Measurements from ENCODE around the gene PRR30.

PRR30 gene

DNA sequence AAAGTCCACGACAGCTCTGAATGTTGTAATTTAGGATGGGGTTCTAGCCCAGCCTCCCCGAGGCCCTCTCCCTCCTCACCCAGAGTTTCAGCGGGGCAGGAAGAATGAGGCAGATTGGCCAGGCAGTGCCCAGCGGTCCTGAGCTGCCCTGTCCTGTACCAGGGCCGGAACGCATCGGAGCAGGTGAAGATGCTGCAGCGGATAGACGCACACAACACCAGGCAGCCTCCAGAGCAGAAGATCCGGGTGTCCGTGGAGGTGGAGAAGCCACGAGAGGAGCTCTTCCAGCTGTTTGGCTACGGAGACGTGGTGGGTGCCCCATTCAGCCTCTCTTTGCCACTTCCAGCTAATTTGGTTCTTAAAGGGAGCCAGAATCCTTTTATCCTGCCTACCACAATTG lies 41.9 kb downstream of the PRR30 start:
- no peak for DNase-seq (ENCODE audit: low spot score)

- no peak for DNase-seq (ENCODE audit: low spot score)
Measured at GRCh38 chr2:27096748-27097297, 42.4 kb downstream of the PRR30 start.

GRCh38 chr2:27095745-27096651 lies 43.2 kb downstream of the PRR30 start:
- peak; percentile 48 for DNase-seq (ENCODE audit: low spot score)

GRCh38 chr2:27095427-27095744 lies 43.8 kb downstream of the PRR30 start:
- DNase-seq (ENCODE audit: low spot score), result no peak

GRCh38 chr2:27094353-27094984 lies 44.7 kb downstream of the PRR30 start:
- DNase-seq (ENCODE audit: low spot score), result no peak

DNA sequence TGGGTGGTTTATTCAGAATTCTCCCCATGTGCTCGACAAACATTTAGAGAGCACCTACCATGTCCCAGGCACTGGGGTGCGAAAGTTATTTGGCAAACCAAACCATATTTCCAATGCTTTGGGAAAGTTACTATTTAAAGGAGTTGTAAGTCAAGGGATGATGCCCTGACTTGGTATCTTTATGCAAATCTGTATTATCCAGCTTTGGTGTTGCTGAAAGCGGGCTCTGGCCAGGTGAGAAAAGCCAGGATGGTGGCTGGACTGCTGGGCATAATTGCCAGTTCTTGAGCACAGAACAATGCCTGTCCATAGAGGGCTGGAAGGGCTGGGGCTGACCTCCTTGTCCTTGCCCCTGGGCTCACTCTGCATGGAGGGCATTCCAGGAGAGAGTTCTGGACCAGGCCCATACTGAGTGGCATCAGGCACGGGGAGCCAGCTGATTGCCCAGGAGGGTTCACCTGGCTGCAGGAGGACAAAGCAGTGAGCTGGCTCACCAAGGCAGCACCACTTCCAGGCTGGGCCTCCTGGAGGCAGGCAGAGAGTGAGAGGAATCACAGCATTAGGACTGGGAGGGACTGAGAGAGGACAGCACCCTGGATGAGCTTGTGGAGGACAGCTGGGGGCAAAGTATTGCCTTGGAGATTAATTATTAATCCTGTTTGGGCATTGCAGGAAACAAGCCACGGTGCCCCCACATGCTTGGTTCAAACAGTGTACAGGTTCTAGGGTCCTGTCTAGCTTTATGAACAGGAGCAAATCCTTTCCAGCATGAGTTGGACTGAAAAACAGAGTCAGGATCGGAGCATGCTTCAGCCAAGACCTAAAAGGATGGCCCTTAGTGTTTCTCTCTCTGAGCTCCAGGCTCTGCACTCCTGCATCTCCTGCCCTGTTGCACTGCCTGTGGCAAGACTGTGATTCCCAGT lies 45.5 kb downstream of the PRR30 start:
- no peak for DNase-seq (ENCODE audit: low spot score)

DNA sequence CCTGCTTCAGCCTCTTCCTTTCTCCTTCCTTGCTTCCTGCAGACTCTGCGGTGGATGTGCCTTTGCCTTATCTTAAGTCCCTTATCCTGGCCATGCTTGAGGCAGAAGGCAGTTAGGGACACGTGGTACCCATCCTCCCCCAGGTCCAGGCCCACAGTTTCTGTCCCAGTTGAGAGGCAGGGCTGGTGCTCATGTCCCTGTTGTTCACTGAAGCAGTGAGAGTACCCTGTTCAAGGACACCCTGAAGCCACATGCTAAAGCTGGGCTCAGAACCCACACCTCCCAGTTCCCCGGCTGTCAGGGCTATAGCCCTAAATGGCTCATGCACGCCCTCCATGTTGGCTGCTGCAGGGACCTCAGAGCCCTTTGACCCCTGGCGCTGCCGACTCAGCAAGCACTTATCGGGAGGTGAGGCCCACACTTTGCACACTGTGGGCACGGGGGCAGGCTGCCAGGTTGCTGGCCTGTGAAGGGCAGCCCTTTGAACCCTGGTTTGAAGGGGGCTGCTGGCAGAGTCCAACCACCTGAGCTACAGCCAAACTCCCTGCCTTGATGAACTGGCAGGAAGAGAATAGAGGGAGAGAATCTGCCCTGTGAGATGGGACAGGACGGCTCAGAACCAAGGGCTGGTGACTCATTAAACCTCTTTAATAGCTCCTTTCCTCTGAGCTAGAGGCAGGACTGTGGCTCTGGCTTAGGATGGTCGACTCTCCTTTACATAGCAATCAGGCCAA lies 46.3 kb downstream of the PRR30 start:
- DNase-seq (ENCODE audit: low spot score), result no peak

DNA sequence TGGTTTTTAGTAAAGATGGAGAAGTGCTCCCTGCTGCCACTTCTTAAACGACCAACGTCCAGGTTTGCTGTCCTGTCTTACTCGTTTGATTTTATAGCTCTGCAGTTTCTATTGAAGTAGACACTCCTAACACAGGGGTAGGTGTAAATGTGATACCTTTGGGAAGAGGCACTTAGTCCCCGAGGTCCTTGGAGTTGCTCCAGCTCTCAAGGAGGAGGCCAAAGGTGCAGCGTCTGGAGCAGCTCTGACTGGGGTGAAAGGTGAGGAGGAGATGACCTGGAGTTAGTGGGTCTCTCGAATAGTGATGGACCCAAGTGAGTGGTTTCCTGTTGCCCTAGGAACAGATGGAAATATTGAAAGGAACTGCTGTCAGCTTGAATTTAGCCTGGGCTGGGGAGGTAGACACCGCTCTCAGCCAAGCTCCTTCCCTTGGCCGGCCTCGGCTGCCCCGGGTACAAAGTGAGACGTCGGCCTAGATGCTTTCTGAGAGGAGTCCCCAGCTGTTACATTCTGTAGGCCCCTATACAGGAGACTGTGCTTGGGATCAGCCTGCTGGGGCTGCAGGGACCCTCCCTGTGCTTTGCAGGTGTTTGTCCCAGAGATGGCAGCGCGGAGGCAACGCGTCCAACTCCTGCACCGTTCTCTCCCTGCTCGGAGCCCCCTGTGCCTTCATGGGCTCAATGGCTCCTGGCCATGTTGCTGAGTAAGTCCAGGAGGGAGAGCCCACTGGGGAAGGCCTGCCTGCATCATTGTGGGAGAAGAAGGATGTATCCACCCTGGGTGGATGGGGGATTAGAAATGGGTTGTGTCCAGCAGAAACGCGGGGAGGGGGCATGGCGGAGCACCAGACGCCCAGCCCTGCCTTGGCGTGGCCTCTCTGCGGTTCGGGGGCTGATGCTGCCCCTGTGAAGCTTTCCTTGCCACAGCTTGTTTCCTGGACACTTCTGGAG lies 47.2 kb downstream of the PRR30 start:
- DNase-seq (ENCODE audit: low spot score), result no peak

DNA sequence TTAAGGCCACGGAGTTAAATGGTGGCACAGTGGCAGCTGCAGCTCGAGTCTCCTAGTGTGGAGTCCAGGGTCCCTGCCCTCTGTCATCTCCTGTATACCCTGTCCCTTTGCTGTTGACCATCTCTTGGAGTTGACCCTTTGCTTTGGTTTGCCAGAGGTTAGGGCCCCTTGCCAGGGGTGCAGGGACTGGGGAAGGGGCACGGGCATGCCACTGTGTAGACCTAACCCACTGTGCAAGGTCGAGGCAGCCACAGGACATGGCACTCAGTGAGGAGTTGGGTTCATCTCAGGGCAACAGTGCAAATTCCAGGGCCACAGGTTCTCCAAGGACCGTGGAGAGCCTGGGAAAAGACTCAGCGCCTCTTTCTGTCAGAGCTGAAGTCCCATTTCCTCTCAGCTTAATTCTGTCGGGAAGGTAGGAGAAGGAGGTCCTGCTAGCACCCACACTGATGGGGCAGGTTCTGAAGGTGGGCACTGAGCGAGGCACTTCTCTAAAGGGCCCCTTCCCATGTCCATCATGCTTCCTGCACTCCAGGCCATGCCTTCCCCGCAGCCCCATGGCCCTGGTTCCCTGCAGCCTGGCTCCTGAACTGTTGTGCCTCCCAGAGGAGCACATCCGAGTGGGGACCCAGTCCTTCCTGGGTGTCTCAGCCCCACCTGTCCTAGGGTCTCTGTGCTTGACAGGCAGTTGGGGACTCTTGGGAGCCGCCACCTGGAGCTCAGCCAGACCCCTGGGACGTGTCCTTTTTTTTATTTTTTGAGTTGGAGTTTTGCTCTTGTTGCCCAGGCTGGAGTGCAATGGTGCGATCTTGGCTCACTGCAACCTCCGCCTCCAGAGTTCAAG lies 49.9 kb downstream of the PRR30 start:
- no peak for DNase-seq (ENCODE audit: low spot score)

- no peak for DNase-seq (ENCODE audit: low spot score)
Measured at GRCh38 chr2:27088634-27089033, 50.6 kb downstream of the PRR30 start.

DNA sequence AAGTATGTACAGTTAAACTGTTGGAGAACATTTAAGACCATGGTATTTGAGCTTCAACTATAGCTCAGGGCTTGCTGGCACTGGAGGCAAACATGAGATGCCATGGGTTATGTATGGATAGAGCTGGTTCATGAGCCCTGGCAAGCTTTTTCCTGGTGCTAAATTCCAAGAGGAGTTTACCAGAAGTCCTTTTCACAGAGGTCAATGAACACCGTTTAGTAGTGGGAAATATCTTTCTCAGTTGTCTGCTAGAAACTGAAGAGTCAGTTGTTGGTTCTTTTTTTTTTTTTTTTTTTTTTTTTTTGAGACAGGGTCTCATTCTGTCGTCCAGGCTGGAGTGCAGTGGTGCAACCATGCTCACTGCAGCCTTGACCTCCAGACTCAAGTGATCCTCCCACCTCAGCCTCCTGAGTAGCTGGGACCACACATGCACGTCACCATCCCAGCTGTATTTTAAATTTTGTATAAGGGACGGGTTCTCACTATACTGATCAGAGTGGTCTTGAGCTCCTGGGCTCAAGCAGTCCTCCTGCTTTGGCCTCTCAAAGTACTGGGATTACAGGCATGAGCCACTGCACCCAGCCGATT lies 51.3 kb downstream of the PRR30 start:
- DNase-seq (ENCODE audit: low spot score), result no peak
